Measurements from ENCODE around the gene SERF2.

Gene SERF2

DNA sequence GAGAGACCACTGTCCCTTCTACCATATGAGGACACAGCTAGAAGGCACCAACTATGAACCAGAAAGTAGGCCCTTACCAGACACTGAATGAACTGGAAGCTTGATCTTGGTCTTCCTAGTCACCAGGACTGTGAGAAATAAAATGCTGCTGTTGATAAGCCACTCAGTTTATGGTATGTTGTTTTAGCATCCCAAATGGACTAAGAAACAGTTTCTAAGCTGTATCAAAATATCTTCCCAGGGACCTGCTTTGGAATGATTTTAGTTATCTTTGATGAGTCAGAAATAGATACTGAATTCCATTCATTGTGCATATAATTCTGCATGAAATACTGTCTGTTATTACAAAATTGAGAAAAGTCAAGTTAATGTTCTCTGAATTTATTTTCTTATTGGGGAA lies 53.3 kb downstream of the SERF2 start:
- H3K4me3 ChIP-seq (ENCODE audit: low read depth, low read length), result no peak overlapping the region

More for the DNA sequence above, 53.3 kb downstream of the SERF2 start:
- TF ChIP-seq, protein P1, sequence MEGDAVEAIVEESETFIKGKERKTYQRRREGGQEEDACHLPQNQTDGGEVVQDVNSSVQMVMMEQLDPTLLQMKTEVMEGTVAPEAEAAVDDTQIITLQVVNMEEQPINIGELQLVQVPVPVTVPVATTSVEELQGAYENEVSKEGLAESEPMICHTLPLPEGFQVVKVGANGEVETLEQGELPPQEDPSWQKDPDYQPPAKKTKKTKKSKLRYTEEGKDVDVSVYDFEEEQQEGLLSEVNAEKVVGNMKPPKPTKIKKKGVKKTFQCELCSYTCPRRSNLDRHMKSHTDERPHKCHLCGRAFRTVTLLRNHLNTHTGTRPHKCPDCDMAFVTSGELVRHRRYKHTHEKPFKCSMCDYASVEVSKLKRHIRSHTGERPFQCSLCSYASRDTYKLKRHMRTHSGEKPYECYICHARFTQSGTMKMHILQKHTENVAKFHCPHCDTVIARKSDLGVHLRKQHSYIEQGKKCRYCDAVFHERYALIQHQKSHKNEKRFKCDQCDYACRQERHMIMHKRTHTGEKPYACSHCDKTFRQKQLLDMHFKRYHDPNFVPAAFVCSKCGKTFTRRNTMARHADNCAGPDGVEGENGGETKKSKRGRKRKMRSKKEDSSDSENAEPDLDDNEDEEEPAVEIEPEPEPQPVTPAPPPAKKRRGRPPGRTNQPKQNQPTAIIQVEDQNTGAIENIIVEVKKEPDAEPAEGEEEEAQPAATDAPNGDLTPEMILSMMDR (IDR thresholded peaks at IDR 0.05; ENCODE audit: insufficient read depth, low read depth, low read length, missing control alignments), result no peak
- DNase-seq (ENCODE audit: low read depth), result no peak

All from GM12865 (cell line).